Raji (cell line): Measurements from ENCODE around the gene SIPA1L2.

Experiments
- POLR2A ChIP-seq: IDR thresholded peaks from 2 replicates; pipeline ENCODE4 v1.6.1; 2011; ENCODE audit warnings: low read depth, low read length, control low read depth; ENCODE audit not compliant: insufficient read depth

Gene SIPA1L2

DNA sequence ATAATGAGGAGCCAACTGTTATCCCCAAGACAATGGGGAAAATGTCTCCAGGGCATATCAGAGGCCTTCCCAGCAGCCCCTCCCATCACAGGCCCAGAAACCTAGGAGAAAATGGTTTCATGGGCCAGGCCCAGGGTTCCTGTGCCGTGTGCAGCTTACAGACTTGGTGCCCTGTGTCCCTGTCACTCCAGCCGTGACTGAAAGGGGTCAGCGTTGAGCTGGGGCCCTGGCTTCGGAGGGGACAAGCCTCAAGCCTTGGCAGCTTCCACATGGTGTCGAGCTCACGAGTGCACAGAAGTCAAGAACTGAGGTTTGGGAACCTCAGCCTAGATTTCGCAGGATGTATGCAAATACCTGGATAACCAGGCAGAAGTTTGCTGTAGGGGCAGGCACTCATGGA lies 18.1 kb downstream of the SIPA1L2 start:
- TF ChIP-seq POLR2A, result no peak

GRCh38 chr1:232610192-232610901 lies 19.6 kb downstream of the SIPA1L2 start:
- no peak for TF ChIP-seq POLR2A

DNA sequence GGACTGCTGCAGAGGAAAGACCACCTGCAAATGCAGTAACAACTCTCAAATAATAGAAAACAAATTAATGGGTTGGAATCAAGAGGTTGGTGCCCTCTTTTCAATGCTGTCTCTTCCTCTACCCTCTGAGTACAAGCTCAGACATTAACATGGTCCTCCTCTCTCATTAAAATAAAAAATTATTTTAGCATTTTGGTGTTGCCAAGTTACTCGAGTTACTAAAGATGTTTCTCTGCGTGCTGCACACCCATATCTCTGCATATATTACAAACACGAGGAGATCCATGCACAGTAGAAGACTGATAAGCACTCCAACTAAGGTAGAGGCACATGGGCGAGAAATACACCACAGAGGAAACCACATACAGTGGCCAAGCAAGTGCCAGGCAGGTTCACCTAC lies 21.5 kb downstream of the SIPA1L2 start:
- no peak for TF ChIP-seq POLR2A

DNA sequence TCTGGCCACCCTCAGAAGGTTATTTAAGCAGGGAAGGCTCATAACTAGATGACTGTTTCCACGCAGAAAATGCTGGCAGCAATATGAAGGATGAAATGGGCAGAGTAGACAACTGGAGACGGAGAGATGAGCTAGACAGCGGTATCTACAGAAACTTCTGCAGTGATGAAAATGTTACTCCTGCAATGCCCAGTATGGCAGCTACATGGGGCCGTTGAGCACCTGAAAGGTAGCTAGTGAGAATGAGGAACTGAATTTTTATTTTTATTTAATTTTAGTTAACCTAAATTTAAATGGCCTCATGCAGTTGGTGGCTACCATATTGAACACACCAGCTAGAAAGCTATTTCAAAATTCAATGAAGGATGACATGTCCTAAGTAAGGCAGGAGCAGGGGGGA lies 27.3 kb downstream of the SIPA1L2 start:
- no peak for TF ChIP-seq POLR2A

- no peak for TF ChIP-seq POLR2A
Measured at GRCh38 chr1:232600424-232601258, 29.3 kb downstream of the SIPA1L2 start.

DNA sequence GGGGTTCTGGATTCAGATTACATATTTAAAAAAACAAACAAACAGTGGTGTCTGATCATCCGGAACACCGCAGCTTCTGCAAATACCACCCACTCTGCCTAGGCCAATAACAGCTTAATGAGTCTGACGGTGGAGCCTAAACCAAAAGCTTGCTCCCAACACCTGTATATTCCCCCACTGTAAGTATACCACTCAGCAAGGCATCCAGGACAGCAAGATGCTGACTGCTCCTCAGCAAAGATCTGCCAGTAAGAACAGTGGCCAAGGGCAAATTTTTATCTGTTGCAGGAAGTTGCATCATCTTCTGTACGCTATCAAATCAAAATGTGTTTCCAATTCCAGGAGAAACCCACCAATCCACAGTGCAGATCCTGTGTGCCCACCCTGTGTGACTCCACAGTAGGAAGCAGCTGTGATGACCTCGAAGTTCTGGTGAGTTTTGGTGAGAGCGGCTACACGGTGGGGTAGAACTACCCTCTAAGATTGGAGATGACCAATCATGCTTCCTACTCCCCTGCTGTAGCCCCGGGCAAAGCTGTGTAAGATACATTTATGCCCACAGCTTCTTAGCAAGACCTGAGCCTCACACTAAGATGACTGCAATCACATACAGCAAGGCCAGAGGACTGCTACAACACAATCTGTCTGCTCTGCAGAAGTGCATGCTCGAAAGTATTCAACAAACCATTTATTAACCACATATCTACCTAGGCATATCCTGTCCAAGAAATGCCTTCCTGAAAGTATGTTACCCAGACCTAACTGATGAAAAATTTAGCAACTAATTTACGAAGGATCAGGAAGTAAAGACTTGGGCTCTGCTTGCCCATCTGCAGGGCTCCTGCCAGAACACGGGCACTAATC lies 30.5 kb downstream of the SIPA1L2 start:
- TF ChIP-seq POLR2A, result no peak

GRCh38 chr1:232598837-232599177 lies 31.1 kb downstream of the SIPA1L2 start:
- no peak for TF ChIP-seq POLR2A

GRCh38 chr1:232598133-232598532 lies 31.8 kb downstream of the SIPA1L2 start:
- no peak for TF ChIP-seq POLR2A

- TF ChIP-seq POLR2A, result no peak
Measured at GRCh38 chr1:232597721-232598120, 32.2 kb downstream of the SIPA1L2 start.

DNA sequence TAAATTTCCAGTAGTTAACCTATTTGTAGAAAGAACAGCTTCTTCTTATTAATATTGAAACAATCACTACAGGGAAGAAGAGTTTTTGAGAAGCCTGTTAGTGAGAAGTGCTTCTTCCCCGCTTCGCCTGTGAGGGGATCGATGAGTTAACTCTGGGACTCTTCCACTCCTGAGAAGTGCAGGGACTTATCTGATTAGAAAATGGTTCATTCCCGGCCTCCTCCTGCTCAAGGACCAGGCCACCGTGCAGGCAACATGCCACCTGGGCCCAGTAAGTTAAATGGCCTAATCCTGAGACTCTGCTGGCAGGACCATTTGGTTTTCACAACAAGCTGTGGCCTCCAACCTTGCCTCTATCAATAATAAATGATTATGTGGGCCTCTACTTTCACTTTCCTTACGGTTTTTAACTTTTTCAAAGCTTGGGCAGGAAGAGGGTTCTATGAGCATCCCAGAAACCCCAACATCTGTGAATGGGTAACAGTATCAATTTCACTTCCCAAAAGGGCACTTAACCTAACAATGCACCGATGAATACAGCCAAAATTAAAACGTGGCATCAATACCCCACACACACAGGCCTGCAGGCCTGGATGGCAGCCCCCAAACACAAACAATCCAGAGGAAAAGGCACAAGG lies 33.1 kb downstream of the SIPA1L2 start:
- TF ChIP-seq POLR2A, result no peak

GRCh38 chr1:232594768-232595698 lies 34.9 kb downstream of the SIPA1L2 start:
- no peak for TF ChIP-seq POLR2A

DNA sequence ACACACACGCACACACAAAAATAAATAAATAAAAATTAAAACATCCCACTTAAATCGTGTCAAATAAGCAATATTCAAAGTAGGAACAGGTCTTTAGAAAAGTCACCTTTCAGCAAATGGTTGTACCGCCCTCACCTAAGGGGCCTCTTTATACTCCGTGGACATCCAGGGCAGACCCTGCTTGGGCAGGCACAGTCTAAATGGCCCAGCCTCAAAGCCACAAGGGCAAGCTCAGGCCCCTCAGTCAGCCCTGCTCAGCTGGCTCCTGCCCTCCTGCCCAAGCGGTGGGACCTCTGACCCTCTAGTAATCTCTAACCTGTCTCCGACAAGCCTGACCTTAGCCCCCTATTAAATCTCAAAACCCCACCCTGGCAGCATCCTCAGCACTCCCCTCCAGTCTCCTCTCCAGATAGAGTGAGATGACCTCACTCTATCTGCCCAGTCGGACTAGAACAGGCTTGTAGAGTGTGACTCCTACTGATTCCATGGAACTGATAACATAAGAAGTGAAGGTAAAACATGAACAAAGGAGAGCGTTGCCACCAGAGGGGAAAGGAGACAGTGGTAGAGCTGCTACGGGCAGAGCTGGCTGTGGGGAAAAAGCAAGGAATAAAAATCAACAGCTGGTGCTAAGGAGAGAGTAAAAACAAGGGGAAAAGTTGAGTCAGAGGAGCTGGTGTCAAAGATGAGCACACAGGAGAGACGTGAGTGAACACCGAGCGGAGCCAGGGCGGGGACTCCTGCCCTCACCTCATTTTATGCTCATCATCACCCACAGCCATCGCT lies 36.0 kb downstream of the SIPA1L2 start:
- no peak for TF ChIP-seq POLR2A

DNA sequence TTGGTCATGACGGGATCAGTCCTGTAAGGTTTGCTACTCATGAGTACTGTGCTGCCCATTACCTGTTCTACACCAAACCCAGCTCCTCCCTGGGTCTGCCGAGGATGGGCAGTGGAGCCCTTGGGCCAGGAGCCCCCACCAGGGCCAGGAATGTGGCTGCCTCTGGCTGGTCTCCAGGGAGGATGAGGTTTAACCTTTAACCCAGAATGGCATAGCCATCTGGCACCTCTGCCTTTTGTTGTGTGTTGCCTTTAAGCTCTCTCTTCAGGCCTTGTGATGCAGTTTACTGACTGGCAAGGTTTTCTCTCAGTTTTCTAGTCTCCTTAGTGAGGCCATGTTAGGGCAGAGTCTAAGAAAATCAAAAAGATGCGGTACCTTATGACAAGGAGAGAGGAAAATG lies 38.6 kb downstream of the SIPA1L2 start:
- no peak for TF ChIP-seq POLR2A

DNA sequence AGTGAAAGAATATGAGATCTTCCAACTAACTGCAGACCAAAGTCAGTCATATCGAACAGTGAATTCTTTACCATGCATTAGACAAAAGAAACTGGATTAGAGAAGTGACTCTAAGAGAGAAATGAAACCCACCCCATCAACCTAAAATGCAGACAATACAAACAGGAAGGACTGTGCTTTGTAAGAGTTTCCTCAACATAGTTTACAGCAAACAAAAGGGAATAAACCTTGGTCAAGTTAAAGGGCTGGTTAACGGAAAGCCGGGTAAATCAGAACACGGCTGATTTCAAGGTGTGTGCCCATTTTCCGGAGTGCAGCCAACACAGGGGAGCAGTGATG lies 39.2 kb downstream of the SIPA1L2 start:
- TF ChIP-seq POLR2A, result no peak
